Cerebellar nuclear complex (tissue), 1 donor: ENCODE measurements around the gene DYNC1H1.

ENCODE experiments used
- DNase-seq, 2 experiments: peaks; one replicate each; lab custom pipeline; 2025; lab: John Stamatoyannopoulos, UW

DYNC1H1 gene

GRCh38 chr14:101964297-101965180 lies at the start of gene DYNC1H1:
Gene DYNC1H1 (plus strand): TSS chr14:101964573. CDS start chr14:101964692, 119 bp downstream.
- peak; percentile 68 to 69 for DNase-seq

GRCh38 chr14:101915871-101916815 lies 48.2 kb upstream of the DYNC1H1 start:
- DNase-seq: no peak

DNA sequence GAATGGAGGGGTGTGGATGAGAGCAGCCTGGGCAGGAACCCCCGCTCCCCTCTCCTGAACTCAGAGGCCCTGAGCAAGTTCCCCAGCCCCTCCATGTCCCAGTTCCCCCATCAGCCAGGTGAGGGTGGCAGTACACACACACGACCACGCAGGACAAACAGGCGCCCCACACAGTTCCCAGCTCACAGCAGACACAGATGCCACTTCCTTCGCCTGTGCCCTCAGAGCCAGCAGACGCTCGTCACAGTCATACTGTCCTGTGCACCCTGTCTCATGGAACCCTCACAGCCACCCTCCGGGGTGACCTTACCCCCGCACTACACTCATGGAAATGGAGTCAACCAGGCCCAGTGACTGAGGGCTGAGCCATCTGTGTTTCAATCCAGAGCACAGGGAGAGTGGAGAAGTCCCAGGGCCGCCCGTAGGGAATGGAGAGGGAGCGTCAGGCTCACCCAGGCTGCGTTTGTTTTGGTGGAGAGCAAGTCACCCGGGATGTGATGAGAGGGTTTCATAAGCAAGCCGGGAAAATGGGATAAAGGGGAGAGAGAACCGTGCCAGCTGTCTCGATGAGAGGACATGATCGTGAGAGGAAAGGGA lies 47.5 kb upstream of the DYNC1H1 start:
- no peak for DNase-seq

DNA sequence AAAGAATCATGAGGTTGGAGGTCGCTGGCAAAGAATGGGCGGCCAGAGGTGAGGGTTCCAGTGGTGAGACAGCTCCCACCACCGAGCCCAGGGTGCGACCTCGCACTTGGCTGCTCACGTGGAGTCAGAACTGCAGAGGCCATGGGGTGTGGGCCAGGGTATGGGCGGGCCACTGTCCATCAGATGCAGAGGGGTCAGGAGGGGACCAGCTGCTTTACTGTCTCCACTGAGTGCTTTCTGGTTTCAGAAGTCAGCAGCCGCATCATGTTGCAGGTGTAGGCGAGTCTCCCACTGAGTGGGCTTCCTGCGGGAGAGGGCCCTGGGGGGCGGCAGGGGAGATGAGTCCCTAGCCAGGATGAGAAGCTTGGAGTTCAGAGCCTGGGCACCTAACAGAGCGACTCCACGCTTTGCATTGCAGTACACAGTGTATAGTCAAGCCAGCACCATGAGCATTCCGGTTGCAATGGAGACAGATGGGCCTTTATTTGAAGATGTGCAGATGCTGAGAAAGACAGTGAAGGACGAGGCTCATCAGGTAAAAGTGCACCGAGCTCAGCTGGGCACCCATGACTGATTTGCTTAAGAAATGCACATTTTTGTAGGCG lies 46.9 kb upstream of the DYNC1H1 start:
- DNase-seq: no peak

DNA sequence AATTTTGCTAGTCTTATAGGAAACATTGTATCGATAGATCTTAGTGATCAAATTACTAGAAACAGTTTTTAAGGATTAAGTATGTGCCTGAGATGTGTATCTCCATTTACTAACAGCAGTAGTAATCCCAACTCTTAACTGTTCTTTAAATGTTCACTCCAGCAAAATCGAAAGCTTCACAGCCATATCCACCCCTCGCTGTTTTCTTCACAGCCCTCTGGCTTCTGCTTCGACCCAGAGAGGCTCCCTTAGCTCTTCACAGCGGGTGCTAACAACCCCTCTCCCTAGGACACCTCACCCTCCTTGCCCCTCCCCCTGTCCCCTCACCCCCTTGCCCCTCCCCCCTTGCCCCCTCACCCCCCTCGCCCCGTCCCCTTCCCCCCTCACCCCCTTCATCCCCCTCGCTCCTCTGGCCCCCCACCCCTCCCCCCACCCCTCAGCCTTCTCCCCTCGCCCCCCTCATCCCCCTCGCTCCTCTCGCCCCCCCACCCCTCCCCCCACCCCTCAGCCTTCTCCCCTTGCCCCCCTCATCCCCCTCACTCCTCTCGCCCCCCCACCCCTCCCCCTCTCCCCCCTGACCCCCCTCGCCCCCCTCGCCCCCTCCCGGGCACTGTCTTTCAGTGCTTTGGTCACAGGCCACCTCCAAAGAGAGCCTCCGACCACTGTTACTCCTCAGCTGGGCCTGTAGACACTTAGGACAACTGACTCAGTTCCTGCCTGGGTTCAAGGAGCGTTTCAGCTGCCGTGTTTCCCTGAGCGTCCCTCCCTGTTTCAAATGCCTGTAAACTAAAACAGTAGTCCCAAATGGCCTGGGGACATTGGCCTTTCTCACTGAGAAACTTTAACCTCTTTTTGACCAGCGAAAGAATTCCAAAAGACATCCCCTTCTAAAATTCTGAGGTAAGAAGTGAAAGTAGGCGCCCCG lies 46.0 kb upstream of the DYNC1H1 start:
- DNase-seq: no peak

GRCh38 chr14:101920271-101920670 lies 44.1 kb upstream of the DYNC1H1 start:
- DNase-seq: no peak

DNA sequence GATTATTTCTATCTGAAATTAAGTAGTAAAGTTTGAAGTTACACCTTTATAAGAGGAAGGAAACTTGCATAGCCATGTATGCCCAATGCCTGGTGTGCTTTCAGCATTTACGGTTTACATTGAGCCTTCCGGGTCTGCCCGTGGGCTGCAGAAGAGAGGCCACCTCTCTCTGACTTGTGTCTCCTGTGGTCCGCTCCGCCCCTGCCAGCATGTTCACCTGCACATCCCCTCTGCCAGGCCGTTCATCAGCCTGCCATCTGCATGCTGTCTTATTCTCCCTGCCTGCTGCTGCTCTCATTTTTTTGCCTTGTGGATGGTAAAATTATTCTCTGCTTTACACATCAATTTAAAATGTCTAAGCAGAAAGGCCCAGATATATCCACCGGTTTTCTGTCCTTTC lies 41.5 kb upstream of the DYNC1H1 start:
- no peak for DNase-seq

GRCh38 chr14:101925152-101925551 lies 39.2 kb upstream of the DYNC1H1 start:
- no peak for DNase-seq

DNA sequence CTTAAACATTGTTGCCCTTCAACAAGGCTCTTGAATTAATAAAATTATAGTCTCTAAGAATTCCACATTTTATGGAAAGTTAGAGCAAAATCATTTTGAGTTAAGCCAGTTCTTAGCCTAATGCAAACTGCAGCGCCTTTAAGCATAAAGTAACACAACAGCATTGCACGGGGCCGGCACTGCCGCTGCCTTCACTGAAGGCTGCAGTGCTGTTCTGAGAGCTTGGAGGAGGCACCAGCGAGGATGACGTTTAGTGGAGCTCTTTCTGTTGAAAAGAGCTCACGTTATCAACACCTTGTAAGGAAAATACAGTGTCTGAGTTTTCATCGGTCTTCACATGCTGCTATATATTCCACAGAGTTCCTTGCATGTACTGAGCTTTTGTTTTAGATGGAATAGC lies 38.3 kb upstream of the DYNC1H1 start:
- DNase-seq: no peak

DNA sequence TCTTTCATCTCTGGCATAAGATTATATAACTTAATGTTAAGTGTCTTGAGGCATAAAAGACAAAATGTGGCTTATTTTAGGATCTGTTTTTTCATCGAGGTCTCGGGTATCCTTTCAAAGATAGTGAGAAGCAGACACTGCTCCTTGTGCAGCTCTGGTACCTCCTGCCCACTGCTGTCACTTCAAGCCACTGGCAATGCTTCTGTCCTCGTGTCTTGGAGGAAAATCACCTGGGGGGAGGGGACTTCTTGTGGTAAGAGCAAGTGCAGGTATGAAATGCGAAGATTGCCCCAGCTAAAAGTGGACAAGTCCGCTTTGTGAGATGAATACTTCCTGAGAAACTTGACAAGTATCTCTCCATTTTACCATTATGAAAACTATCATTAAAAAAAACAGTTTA lies 37.8 kb upstream of the DYNC1H1 start:
- DNase-seq: no peak

DNA sequence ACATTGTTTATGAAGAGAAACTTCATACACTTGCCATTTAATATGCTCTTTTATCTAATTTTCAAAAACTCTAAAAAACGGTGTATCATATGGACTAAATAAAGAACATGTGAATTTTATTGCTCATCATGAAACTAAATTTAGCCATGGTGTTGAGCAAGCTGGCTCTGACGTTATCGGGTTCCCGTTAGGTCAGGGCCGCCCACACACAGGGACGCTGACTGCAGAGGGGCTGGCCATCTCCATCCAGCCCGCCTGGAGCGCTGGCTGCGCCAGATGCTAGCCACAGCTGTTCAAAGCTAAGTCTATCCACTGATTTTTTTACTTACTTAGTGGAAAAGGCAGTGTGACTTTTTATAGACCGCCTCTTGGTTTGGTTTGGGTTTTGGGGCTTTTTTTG lies 36.5 kb upstream of the DYNC1H1 start:
- DNase-seq: no peak

GRCh38 chr14:101928415-101928841 lies 35.9 kb upstream of the DYNC1H1 start:
- DNase-seq: no peak

GRCh38 chr14:101929096-101929495 lies 35.3 kb upstream of the DYNC1H1 start:
- no peak for DNase-seq

DNA sequence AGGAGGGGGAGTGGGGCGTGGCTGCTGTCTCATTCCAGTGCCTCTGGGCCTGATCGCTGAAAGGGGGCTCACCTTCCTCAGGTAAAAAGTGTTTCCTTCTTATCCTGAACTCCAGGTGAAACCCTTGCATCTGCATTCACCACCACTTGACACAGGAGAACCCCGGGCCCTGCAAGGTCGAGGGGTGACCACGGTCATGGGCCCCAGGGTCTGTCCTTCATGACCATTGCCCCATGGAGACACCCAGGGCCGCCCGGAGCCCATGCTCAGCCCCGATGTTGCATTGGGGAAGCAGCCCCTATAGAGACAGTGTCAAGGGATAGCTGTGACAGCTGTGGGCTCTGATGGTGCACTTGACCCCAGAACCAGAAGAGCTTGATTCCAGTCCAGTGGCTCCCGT lies 34.4 kb upstream of the DYNC1H1 start:
- DNase-seq: no peak

- DNase-seq: no peak
These were observed 31.7 kb upstream of the DYNC1H1 start for GRCh38 chr14:101932673-101933072.

DNA sequence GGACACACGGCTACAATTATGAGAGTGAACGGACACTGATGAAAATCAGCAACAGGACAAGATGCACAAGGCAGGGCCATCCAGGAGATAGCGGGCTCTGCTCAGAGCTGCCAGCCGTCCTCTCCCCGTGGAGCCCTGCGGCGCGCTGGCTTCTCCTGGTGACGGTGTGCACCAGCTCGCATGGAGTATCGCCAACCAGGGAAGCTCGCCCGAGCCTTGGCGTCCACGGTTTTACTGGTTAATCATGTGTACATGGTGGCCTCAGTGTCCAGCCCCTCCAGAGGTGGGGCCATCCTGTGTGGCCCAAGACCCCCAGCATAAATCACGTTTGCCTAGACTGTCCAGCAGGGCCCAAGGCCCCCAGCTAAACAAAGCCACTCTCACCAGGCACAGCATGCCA lies 31.2 kb upstream of the DYNC1H1 start:
- no peak for DNase-seq

DNA sequence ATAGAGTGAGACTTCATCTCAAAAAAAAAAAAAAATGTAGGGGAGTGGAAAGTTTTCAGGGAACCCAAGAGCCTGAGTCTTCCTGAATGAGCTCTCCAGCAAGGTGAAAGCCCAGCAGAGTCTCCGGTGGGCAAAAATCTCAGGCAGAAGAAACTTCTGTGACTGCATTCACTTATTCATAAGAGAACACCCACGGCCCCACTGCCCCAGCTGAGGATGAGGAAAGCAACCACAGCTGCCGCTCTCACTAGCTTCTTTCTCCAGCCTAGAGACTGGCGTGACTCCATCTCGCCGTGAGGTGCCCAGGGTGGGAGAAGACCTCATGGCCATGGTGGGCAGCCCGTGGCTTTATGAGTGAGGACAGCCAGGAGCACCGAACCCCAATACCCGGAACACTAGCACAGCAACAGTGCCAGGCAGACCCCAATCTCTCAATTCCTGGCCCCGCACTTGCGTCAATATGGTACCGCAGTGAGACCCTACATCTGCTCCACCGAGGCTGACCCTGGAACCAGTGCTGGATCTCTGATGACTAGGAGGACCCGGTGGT lies 29.7 kb upstream of the DYNC1H1 start:
- no peak for DNase-seq

DNA sequence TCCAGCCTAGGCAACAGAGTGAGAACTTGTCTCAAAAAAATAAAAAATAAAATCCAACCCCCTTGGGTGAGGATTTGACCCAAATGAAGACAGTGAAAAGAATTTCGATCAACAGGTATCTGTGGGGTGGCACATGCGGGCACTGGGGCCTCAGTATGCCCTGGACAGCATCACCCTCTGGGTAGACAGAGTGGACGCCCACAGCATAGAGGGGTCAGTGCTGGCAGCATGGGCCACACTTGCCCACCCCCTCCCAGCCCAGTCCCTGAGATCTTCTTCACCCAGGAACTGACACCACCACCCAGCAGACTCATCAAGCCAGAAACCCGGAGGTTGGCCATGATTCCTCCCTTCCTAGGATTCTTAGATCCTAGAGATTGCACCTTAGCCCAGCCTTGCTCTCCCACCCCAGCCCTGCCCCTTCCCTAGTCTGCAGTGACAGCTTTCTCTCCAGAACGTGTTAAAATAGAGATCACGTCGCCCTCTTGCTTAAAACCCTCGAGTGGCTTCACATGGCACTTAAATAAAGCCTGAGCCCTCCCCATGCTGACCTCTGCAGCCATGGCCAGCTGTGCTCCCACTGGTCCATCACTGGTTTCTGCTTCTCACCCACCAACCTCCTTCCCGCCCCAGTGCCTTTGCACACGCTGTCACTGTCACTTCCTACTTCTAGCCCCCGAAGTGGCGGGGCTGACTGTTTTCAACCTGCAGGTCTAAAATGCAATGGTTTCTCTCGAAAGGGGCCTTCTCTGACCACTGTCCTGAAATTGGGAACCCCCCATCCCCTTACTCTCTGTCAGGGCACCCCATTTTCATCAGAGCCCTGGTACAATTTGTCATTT lies 26.2 kb upstream of the DYNC1H1 start:
- DNase-seq: no peak

DNA sequence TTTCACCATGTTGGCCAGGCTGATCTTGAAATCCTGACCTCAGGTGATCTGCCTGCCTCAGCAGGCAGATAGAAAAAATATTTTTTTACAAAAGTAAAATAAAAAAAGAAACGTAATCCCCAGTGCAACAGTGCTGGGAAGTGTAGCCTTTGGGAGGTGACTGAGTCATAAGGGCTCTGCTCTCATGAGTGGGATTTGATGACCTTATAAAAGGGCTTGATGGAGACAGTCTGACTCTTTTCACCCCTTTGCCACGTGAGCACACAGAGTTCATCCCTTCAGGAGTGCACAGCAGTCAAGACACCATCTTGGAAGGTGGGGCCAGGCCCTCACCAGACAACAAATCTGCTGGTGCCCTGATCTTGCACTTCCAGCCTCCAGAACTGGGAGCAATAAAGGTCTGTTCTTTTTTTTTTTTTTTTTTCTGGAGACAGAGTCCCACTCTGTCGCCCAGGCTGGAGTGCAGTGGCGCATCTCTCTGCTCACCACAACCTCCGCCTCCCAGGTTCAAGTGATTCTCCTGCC lies 24.7 kb upstream of the DYNC1H1 start:
- no peak for DNase-seq
